NCI-H2227 treated with DMSO at 0.1 percent for 48 hours (cell line): ENCODE results near the gene RAB35.
"Not testable (repeated sequence)": the region's sequence is repeated elsewhere in the genome, so short reads cannot be mapped to it uniquely, and the experiment has no call there.

Source experiments
- DNase-seq: peaks from one replicate; lab custom pipeline; 2025; lab: John Stamatoyannopoulos, UW

Gene RAB35

GRCh38 chr12:120060717-120061116 is 55.8 kb downstream of the RAB35 start:
- DNase-seq = no peak

GRCh38 chr12:120060196-120060595 is 56.4 kb downstream of the RAB35 start:
- no peak for DNase-seq

- no peak for DNase-seq
Measured at GRCh38 chr12:120056739-120057138, 59.8 kb downstream of the RAB35 start.

- no peak for DNase-seq
Measured at GRCh38 chr12:120055231-120056000, 61.1 kb downstream of the RAB35 start.

GRCh38 chr12:120054293-120054692 is 62.3 kb downstream of the RAB35 start:
- no peak for DNase-seq

- DNase-seq = no peak
Measured at GRCh38 chr12:120051535-120051934, 65.0 kb downstream of the RAB35 start.

GRCh38 chr12:120049426-120049825 is 67.1 kb downstream of the RAB35 start:
- DNase-seq = no peak

- DNase-seq = no peak
Measured at GRCh38 chr12:120048263-120048662, 68.3 kb downstream of the RAB35 start.

GRCh38 chr12:120047072-120047471 is 69.5 kb downstream of the RAB35 start:
- no peak for DNase-seq

GRCh38 chr12:120045367-120045766 is 71.2 kb downstream of the RAB35 start:
- not testable (repeated sequence) for DNase-seq
